Endometrium (tissue), 2 donors: ENCODE measurements around the gene CA9.
"Not testable (repeated sequence)": the region's sequence is repeated elsewhere in the genome, so short reads cannot be mapped to it uniquely, and the experiment has no call there.

Experiments used
- FAIRE-seq: peaks from 2 replicates; lab custom pipeline; 2012; peaks lifted over from hg19 to GRCh38; lab: Jason Lieb, UNC
- donor health status: control.
- donor health status: control.

Gene CA9

DNA sequence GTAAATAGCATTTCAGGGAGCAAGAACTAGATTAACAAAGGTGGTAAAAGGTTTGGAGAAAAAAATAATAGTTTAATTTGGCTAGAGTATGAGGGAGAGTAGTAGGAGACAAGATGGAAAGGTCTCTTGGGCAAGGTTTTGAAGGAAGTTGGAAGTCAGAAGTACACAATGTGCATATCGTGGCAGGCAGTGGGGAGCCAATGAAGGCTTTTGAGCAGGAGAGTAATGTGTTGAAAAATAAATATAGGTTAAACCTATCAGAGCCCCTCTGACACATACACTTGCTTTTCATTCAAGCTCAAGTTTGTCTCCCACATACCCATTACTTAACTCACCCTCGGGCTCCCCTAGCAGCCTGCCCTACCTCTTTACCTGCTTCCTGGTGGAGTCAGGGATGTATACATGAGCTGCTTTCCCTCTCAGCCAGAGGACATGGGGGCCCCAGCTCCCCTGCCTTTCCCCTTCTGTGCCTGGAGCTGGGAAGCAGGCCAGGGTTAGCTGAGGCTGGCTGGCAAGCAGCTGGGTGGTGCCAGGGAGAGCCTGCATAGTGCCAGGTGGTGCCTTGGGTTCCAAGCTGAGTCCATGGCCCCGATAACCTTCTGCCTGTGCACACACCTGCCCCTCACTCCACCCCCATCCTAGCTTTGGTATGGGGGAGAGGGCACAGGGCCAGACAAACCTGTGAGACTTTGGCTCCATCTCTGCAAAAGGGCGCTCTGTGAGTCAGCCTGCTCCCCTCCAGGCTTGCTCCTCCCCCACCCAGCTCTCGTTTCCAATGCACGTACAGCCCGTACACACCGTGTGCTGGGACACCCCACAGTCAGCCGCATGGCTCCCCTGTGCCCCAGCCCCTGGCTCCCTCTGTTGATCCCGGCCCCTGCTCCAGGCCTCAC, at the start of gene CA9:
TSS of gene CA9 (plus strand) at position 797 of the 893 bp plus-strand sequence. CDS start at position 829, 32 bp downstream.
- no peak for FAIRE-seq

- no peak for FAIRE-seq
These were observed 46.2 kb upstream of the CA9 start for GRCh38 chr9:35627575-35627974.

GRCh38 chr9:35628389-35628991, 45.2 kb upstream of the CA9 start:
- FAIRE-seq, result no peak

GRCh38 chr9:35629597-35629996, 44.1 kb upstream of the CA9 start:
- FAIRE-seq, result no peak

- no peak for FAIRE-seq
These were observed 38.0 kb upstream of the CA9 start for GRCh38 chr9:35635730-35636129.

DNA sequence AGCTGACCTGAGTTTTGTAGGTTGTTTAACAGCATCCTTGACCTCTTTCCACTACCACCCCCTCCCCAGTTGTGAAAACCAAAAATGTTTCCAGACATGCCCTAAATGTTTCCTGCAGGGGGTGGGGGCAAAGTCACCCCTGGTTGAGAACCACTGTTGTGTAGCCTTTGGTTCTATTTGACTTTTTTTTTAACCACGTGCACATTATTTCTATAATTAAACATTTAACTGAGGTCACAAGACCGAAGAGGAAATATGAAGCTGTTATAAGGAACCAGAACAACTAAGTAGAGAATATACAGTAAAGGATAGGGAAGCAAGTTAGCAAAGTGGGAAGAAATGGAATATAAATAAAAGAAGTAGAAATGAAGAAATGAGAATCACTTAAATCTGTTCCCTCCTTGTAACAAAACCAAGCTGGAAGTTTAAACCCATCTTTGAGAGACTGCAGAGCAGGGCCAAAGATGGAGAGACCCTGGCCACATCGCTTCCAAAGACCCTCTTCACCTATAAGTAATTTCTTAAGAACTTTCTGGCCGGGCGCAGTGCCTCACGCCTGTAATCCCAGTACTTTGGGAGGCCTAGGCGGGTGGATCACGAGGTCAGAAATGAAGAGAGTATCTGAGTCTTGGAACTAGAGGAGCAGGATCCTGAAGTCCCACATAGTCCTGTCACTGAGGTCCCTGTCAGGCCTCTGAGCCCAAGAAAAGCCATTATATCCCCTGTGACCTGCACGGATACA, 37.4 kb upstream of the CA9 start:
- no peak for FAIRE-seq

GRCh38 chr9:35636877-35637246, 36.9 kb upstream of the CA9 start:
- FAIRE-seq, result not testable (repeated sequence)

DNA sequence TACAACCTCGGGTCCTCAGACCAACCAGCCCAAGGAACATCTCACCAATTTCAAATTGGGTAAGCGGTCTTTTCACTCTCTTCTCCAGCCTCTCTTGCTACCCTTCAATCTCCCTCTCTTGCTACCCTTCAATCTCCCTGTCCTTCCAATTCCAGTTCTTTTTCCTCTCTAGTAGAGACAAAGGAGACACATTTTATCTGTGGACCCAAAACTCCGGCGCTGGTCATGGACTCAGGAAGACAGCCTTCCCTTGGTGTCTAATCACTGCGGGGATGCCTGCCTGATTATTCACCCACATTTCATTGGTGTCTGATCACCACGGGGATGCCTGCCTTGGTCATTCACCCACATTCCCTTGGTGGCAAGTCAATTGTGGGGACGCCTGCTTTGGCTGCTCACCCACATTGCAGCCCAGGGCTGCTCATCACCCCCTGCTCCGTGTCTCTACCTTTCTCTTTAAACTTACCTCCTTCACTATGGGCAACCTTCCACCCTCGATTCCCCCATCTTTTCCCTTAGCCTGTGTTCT, 36.2 kb upstream of the CA9 start:
- FAIRE-seq, result not testable (repeated sequence)

- not testable (repeated sequence) for FAIRE-seq
These were observed 35.0 kb upstream of the CA9 start for GRCh38 chr9:35638751-35639150.

GRCh38 chr9:35639225-35639624, 34.5 kb upstream of the CA9 start:
- FAIRE-seq, result peak; percentile 26

- no peak for FAIRE-seq
These were observed 34.1 kb upstream of the CA9 start for GRCh38 chr9:35639631-35640030.

GRCh38 chr9:35640431-35640830, 33.3 kb upstream of the CA9 start:
- not testable (repeated sequence) for FAIRE-seq

GRCh38 chr9:35641478-35641877, 32.2 kb upstream of the CA9 start:
- FAIRE-seq, result not testable (repeated sequence)

GRCh38 chr9:35643046-35643445, 30.7 kb upstream of the CA9 start:
- FAIRE-seq, result no peak

- not testable (repeated sequence) for FAIRE-seq
These were observed 28.0 kb upstream of the CA9 start for GRCh38 chr9:35645736-35646135.

DNA sequence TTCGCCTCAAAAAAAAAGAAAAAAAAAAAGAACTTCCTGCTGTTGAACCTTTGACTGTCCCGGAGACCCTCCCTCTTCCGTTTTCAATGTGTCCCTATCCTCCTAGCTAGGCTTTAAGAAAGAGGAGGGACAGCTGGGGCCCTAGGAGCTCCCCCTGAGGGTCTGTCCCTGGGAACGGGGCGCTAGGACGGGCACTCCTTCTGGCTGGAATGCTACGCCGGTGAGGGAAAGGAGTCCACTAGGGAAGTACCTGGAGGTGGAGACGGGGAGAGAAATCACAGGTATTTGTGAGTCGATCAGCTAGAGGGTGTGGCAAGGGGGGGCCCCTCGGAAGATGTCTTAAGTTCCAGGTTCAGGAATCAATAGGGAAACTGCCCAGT, 27.6 kb upstream of the CA9 start:
- no peak for FAIRE-seq

DNA sequence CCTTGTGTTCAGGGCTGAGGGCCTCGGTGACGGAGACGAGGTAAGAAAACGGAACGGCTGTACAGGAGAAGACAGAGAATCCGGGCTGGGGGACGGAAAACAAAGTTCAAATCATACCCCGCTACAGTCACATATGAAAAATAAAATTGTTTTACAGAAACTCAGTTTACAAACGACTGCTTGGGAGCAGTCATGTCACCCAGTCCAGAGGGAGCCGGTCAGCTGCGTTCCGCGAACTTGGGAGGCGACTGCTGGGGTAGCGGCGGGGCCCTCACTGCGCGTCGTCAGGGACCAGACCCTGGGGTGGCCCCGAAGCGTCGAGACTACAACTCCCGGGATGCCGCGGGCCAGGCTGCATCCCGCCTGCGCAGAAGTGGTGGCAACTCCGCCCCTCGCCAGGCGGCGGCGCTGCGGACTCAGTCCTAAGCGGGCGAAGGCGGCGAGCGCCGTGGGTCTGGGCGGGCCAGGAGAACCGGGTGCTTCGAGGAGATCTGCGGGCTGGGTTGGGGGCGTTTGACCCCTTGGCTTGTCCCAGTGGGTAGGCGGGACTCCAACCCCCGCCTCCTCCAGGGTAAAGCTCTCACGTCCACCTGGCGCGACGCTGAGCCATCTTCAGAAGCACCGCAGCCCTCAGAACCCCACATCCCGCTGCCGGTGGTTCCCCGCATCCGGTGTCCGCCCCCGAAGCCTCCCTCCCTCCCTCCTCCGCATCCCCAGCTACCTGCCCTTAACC, 27.0 kb upstream of the CA9 start:
- FAIRE-seq, result no peak

- FAIRE-seq, result no peak
These were observed 24.0 kb upstream of the CA9 start for GRCh38 chr9:35649431-35650340.

- FAIRE-seq, result no peak
These were observed 23.2 kb upstream of the CA9 start, which contains the start of gene SIT1 for GRCh38 chr9:35650341-35651158. Gene SIT1, minus strand, starts transcription at chr9:35650931. Its CDS starts 78 bp downstream, at chr9:35650853.
